GM23338 (cell line): ENCODE data around the gene CTNNA1. TPM values are rescaled to one million over a fixed set of nuclear protein-coding genes. Genes with fewer than 3 reads are reported as not detected.

Source experiments
- ATAC-seq: fragments of 200-7000 bp; cut with Tn5 transposase; 3 replicates; pipeline ENCODE4 v1.9.1; 2020
- DNase-seq: peaks from one replicate; pipeline ENCODE4 v3.0.0-alpha.2; 2015; ENCODE audit warnings: low spot score
- H2AFZ ChIP-seq: fragments of 200-600 bp; sonication (generic); 2 replicates; pipeline ENCODE4 v1.8.0; 2016; ENCODE audit warnings: antibody characterized with exemption, mild to moderate bottlenecking, moderate library complexity
- H3F3A ChIP-seq: fragments of 200-600 bp; sonication (generic); replicated peaks from 2 replicates; pipeline ENCODE4 v1.8.0; 2017; ENCODE audit warnings: antibody characterized with exemption, mixed run types, low read depth
- H3K27ac ChIP-seq: fragments of 200-600 bp; sonication (generic); 2 replicates; pipeline ENCODE4 v1.6.1; 2016; ENCODE audit warnings: low read depth
- H3K27me3 ChIP-seq: fragments of 200-600 bp; sonication (generic); 2 replicates; pipeline ENCODE4 v1.8.0; 2016; ENCODE audit warnings: mild to moderate bottlenecking, mixed run types, moderate library complexity; ENCODE audit not compliant: insufficient read depth
- H3K36me3 ChIP-seq: fragments of 200-600 bp; sonication (generic); 2 replicates; pipeline ENCODE4 v1.8.0; 2016; ENCODE audit warnings: mild to moderate bottlenecking; ENCODE audit not compliant: insufficient read depth
- H3K4me1 ChIP-seq: fragments of 200-600 bp; sonication (generic); 2 replicates; pipeline ENCODE4 v1.8.0; 2016; ENCODE audit warnings: mild to moderate bottlenecking, moderate library complexity; ENCODE audit not compliant: insufficient read depth
- H3K4me2 ChIP-seq: fragments of 200-600 bp; sonication (generic); 2 replicates; pipeline ENCODE4 v1.7.1; 2017; ENCODE audit warnings: mixed run types
- H3K4me3 ChIP-seq: fragments of 200-600 bp; sonication (generic); 2 replicates; pipeline ENCODE4 v1.6.1; 2016; ENCODE audit warnings: mixed run types
- H3K79me2 ChIP-seq: fragments of 200-600 bp; sonication (generic); replicated peaks from 2 replicates; pipeline ENCODE4 v1.8.0; 2017; ENCODE audit warnings: mild to moderate bottlenecking; ENCODE audit not compliant: insufficient read depth
- H3K9me2 ChIP-seq: fragments of 200-600 bp; sonication (generic); 2 replicates; pipeline ENCODE4 v1.8.0; 2017; ENCODE audit not compliant: insufficient read depth
- H4K20me1 ChIP-seq: fragments of 200-600 bp; sonication (generic); replicated peaks from 2 replicates; pipeline ENCODE4 v1.8.0; 2017; ENCODE audit warnings: mild to moderate bottlenecking; ENCODE audit not compliant: insufficient read depth
- H3K27ac Mint-ChIP-seq: 2 replicates; pipeline ENCODE4 v1.8.0; 2020; ENCODE audit warnings: inconsistent platforms, mild to moderate bottlenecking, moderate library complexity, mixed read lengths
- H3K27me3 Mint-ChIP-seq: 3 replicates; pipeline ENCODE4 v1.8.0; 2022; ENCODE audit warnings: low read depth, mild to moderate bottlenecking, moderate library complexity, mixed read lengths, inconsistent platforms; ENCODE audit not compliant: insufficient read depth, poor library complexity
- H3K36me3 Mint-ChIP-seq: 3 replicates; pipeline ENCODE4 v1.8.0; 2021; ENCODE audit warnings: low read depth, mild to moderate bottlenecking, inconsistent platforms, moderate library complexity, mixed read lengths
- H3K4me1 Mint-ChIP-seq: 3 replicates; pipeline ENCODE4 v1.8.0; 2020; ENCODE audit warnings: mild to moderate bottlenecking, inconsistent platforms, mixed read lengths
- H3K4me3 Mint-ChIP-seq: 3 replicates; pipeline ENCODE4 v1.8.0; 2021; ENCODE audit warnings: moderate library complexity, mild to moderate bottlenecking, inconsistent platforms, mixed read lengths
- H3K9me3 Mint-ChIP-seq: 3 replicates; pipeline ENCODE4 v1.8.0; 2020; ENCODE audit warnings: moderate library complexity, mild to moderate bottlenecking, inconsistent platforms, mixed read lengths
- JUNB ChIP-seq: IDR thresholded peaks from one replicate; pipeline ENCODE4 v1.6.1; 2016; ENCODE audit warnings: antibody characterized with exemption; ENCODE audit not compliant: unreplicated experiment
- NANOG ChIP-seq: IDR thresholded peaks from 2 replicates; pipeline ENCODE4 v1.6.1; 2016; ENCODE audit warnings: antibody characterized with exemption, borderline replicate concordance
- ZNF331 ChIP-seq: fragments of 250-450 bp; sonication (Bioruptor Pico); IDR thresholded peaks from 2 replicates; pipeline ENCODE4 v1.5.0; 2020; ENCODE audit warnings: low read depth, mild to moderate bottlenecking, moderate library complexity
- polyA plus RNA-seq: library from polyadenylated mRNA; unstranded; fragments of >200 nt; fragmentation: Nextera tagmentation; extraction: Ambion mirVana; gene quantifications from 2 replicates; pipeline ENCODE4 v1.2.1, GENCODE V29; 2016
- total RNA-seq: library from RNA; depleted of rRNA; stranded (reverse); fragments of >200 nt; shearing (Covaris generic); gene quantifications from 2 replicates; pipeline ENCODE4 v1.2.3, GENCODE V29; 2014
- TF ChIP-seq, protein P1 (sequence below): IDR thresholded peaks from 2 replicates; pipeline ENCODE4 v1.6.1; 2016; ENCODE audit warnings: antibody characterized with exemption
- TF ChIP-seq, protein P2 (sequence below), 2 experiments: fragments of 200-600 bp in 1 of 2; sonication (generic) in 1 of 2; conservative IDR thresholded peaks; 2 replicates each; pipeline versions ENCODE4 v1.5.1 to v1.6.1; 2016 to 2017; ENCODE audit warnings: antibody characterized with exemption in 2 of 2, low read depth in 2 of 2, mild to moderate bottlenecking in 2 of 2, moderate library complexity in 1 of 2
- TF ChIP-seq, protein P3 (sequence below): IDR thresholded peaks from one replicate; pipeline ENCODE4 v1.6.1; 2018; ENCODE audit warnings: antibody characterized with exemption; ENCODE audit not compliant: unreplicated experiment
- TF ChIP-seq, protein P4 (sequence below): fragments of 250-450 bp; sonication (Bioruptor Pico); IDR thresholded peaks from 2 replicates; pipeline ENCODE4 v1.5.0; 2020; ENCODE audit warnings: mild to moderate bottlenecking, moderate library complexity

Gene CTNNA1
- total and polyA plus RNA-seq, 2 experiments from 2014 or later: 111 to 348 TPM

DNA sequence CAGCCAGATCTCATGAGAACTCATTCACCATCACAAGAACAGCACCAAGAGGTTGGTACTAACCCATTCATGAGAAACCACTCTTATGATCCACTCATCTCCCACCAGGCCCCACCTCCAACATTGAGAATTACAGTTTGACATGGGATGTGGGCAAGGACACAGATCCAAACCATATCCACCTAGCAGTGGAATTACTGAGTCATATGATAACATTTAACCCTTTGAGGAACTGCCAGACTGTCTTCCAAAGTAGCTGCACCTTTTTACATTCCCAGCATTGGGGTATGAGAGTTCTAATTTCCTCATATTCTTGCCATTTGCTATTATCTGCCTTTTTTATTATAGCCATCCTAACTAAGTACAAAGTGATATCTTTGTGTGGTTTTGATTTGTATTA lies 51.9 kb downstream of the CTNNA1 start (continued):
- TF ChIP-seq, protein P1, sequence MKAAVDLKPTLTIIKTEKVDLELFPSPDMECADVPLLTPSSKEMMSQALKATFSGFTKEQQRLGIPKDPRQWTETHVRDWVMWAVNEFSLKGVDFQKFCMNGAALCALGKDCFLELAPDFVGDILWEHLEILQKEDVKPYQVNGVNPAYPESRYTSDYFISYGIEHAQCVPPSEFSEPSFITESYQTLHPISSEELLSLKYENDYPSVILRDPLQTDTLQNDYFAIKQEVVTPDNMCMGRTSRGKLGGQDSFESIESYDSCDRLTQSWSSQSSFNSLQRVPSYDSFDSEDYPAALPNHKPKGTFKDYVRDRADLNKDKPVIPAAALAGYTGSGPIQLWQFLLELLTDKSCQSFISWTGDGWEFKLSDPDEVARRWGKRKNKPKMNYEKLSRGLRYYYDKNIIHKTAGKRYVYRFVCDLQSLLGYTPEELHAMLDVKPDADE: no peak
- TF ChIP-seq, protein P2, sequence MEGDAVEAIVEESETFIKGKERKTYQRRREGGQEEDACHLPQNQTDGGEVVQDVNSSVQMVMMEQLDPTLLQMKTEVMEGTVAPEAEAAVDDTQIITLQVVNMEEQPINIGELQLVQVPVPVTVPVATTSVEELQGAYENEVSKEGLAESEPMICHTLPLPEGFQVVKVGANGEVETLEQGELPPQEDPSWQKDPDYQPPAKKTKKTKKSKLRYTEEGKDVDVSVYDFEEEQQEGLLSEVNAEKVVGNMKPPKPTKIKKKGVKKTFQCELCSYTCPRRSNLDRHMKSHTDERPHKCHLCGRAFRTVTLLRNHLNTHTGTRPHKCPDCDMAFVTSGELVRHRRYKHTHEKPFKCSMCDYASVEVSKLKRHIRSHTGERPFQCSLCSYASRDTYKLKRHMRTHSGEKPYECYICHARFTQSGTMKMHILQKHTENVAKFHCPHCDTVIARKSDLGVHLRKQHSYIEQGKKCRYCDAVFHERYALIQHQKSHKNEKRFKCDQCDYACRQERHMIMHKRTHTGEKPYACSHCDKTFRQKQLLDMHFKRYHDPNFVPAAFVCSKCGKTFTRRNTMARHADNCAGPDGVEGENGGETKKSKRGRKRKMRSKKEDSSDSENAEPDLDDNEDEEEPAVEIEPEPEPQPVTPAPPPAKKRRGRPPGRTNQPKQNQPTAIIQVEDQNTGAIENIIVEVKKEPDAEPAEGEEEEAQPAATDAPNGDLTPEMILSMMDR (conservative IDR thresholded peaks at IDR 0.05; ENCODE audit: low read depth in 2 of 2): no peak
- TF ChIP-seq, protein P3, sequence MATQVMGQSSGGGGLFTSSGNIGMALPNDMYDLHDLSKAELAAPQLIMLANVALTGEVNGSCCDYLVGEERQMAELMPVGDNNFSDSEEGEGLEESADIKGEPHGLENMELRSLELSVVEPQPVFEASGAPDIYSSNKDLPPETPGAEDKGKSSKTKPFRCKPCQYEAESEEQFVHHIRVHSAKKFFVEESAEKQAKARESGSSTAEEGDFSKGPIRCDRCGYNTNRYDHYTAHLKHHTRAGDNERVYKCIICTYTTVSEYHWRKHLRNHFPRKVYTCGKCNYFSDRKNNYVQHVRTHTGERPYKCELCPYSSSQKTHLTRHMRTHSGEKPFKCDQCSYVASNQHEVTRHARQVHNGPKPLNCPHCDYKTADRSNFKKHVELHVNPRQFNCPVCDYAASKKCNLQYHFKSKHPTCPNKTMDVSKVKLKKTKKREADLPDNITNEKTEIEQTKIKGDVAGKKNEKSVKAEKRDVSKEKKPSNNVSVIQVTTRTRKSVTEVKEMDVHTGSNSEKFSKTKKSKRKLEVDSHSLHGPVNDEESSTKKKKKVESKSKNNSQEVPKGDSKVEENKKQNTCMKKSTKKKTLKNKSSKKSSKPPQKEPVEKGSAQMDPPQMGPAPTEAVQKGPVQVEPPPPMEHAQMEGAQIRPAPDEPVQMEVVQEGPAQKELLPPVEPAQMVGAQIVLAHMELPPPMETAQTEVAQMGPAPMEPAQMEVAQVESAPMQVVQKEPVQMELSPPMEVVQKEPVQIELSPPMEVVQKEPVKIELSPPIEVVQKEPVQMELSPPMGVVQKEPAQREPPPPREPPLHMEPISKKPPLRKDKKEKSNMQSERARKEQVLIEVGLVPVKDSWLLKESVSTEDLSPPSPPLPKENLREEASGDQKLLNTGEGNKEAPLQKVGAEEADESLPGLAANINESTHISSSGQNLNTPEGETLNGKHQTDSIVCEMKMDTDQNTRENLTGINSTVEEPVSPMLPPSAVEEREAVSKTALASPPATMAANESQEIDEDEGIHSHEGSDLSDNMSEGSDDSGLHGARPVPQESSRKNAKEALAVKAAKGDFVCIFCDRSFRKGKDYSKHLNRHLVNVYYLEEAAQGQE: no peak

DNA sequence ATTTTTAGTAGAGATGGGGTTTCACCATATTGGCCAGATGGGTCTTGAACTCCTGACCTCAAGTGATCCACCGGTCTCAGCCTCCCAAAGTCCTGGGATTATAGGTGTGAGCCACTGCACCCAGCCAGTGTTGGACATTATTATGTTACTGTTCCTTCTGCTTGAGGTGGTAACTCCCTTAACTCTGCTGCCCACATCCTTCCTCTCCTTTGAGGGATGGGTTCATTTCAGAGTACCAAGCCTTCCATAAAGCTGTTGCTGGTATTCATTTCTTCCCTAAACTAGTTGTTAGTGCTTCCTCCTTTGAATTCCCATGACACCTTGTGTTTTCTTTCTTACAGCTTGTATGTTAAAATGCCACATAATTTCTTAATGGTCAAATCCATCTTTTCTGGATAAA lies 54.0 kb downstream of the CTNNA1 start:
- H3K27ac ChIP-seq: no peak overlapping the region
- H3K4me3 Mint-ChIP-seq: no peak overlapping the region
- H3K4me1 ChIP-seq: no peaks in the 10 kb centered on the region
- no peak for DNase-seq
- 0 out of 2 replicates have a peak, but pooled peaks cover 3% of the 10 kb centered on the region for H3F3A ChIP-seq
- no peaks in the 10 kb centered on the region for H3K27me3 ChIP-seq
- H3K79me2 ChIP-seq: peaks cover 80% of the 10 kb centered on the region
- H3K36me3 Mint-ChIP-seq: peaks cover 61% of the 10 kb centered on the region
- H3K4me2 ChIP-seq: no peak overlapping the region
- ATAC-seq: no peak
- H3K4me1 Mint-ChIP-seq: peaks cover 5% of the 10 kb centered on the region; the same call in 2 of the 3 replicates
- H3K9me2 ChIP-seq: no peaks in the 10 kb centered on the region
- no peak overlapping the region for H2AFZ ChIP-seq
- no peaks in the 10 kb centered on the region for H4K20me1 ChIP-seq
- no peaks in the 10 kb centered on the region for H3K27me3 Mint-ChIP-seq
- H3K36me3 ChIP-seq: peaks cover 16% of the 10 kb centered on the region
- H3K4me3 ChIP-seq: no peak overlapping the region
- no peak overlapping the region for H3K27ac Mint-ChIP-seq
- peaks cover 13% of the 10 kb centered on the region for H3K9me3 Mint-ChIP-seq
- TF ChIP-seq ZNF331 (CRISPR knock-in tag) (no peak), JUNB (no peak), NANOG (no peak)
- TF ChIP-seq, protein P3: no peak
- TF ChIP-seq, protein P4, sequence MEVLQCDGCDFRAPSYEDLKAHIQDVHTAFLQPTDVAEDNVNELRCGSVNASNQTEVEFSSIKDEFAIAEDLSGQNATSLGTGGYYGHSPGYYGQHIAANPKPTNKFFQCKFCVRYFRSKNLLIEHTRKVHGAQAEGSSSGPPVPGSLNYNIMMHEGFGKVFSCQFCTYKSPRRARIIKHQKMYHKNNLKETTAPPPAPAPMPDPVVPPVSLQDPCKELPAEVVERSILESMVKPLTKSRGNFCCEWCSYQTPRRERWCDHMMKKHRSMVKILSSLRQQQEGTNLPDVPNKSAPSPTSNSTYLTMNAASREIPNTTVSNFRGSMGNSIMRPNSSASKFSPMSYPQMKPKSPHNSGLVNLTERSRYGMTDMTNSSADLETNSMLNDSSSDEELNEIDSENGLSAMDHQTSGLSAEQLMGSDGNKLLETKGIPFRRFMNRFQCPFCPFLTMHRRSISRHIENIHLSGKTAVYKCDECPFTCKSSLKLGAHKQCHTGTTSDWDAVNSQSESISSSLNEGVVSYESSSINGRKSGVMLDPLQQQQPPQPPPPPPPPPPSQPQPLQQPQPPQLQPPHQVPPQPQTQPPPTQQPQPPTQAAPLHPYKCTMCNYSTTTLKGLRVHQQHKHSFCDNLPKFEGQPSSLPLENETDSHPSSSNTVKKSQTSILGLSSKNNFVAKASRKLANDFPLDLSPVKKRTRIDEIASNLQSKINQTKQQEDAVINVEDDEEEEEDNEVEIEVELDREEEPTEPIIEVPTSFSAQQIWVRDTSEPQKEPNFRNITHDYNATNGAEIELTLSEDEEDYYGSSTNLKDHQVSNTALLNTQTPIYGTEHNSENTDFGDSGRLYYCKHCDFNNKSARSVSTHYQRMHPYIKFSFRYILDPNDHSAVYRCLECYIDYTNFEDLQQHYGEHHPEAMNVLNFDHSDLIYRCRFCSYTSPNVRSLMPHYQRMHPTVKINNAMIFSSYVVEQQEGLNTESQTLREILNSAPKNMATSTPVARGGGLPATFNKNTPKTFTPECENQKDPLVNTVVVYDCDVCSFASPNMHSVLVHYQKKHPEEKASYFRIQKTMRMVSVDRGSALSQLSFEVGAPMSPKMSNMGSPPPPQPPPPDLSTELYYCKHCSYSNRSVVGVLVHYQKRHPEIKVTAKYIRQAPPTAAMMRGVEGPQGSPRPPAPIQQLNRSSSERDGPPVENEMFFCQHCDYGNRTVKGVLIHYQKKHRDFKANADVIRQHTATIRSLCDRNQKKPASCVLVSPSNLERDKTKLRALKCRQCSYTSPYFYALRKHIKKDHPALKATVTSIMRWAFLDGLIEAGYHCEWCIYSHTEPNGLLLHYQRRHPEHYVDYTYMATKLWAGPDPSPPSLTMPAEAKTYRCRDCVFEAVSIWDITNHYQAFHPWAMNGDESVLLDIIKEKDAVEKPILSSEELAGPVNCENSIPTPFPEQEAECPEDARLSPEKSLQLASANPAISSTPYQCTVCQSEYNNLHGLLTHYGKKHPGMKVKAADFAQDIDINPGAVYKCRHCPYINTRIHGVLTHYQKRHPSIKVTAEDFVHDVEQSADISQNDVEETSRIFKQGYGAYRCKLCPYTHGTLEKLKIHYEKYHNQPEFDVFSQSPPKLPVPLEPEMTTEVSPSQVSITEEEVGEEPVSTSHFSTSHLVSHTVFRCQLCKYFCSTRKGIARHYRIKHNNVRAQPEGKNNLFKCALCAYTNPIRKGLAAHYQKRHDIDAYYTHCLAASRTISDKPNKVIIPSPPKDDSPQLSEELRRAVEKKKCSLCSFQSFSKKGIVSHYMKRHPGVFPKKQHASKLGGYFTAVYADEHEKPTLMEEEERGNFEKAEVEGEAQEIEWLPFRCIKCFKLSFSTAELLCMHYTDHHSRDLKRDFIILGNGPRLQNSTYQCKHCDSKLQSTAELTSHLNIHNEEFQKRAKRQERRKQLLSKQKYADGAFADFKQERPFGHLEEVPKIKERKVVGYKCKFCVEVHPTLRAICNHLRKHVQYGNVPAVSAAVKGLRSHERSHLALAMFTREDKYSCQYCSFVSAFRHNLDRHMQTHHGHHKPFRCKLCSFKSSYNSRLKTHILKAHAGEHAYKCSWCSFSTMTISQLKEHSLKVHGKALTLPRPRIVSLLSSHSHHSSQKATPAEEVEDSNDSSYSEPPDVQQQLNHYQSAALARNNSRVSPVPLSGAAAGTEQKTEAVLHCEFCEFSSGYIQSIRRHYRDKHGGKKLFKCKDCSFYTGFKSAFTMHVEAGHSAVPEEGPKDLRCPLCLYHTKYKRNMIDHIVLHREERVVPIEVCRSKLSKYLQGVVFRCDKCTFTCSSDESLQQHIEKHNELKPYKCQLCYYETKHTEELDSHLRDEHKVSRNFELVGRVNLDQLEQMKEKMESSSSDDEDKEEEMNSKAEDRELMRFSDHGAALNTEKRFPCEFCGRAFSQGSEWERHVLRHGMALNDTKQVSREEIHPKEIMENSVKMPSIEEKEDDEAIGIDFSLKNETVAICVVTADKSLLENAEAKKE (CRISPR knock-in tag): no peak
